Measurements from ENCODE around the gene TPCN1. TPM values are rescaled to one million over a fixed set of nuclear protein-coding genes. Genes with fewer than 3 reads are reported as not detected.

TPCN1 gene
- total and polyA plus RNA-seq, 2 experiments from 2014 or later: 14.4 to 16.2 TPM

GRCh38 chr12:113246478-113247122 is 25.3 kb downstream of the TPCN1 start (continued):
- TF ChIP-seq ZNF462 (CRISPR knock-in tag; IDR thresholded peaks at IDR 0.05) (no peak), JUNB (IDR thresholded peaks at IDR 0.05; ENCODE audit: unreplicated experiment) (no peak), EZH2phosphoT487 (IDR thresholded peaks at IDR 0.05; ENCODE audit: unreplicated experiment) (no peak), CTCF (conservative IDR thresholded peaks at IDR 0.05; ENCODE audit: low read depth in 2 of 2) (no peak), NANOG (IDR thresholded peaks at IDR 0.05; ENCODE audit: borderline replicate concordance) (no peak)
